HepG2 (cell line): ENCODE data around the gene CDCA5. TPM values are rescaled to one million over a fixed set of nuclear protein-coding genes. Genes with fewer than 3 reads are reported as not detected.

Experiments
- ATAC-seq: fragments of 200-7000 bp; cut with Tn5 transposase; 3 replicates; pipeline ENCODE4 v1.9.1; 2020; ENCODE audit warnings: mild to moderate bottlenecking, moderate library complexity
- BruUV-seq: library from RNA; stranded (reverse); fragments of 400-500 nt; replicated peaks from 2 replicates; lab custom pipeline; 2021; lab: Mats Ljungman, UMichigan
- CTCF ChIA-PET: fragments of 300-600 bp; formaldehyde crosslinking; extraction: SDS; loops from one replicate; lab custom pipeline; 2021; ENCODE audit warnings: low total read pairs, inconsistent platforms, low intra/inter-chr PET ratio; lab: Yijun Ruan, JAX
- POLR2A ChIA-PET: fragments of 350-600 bp; sonication (Branson Sonifier 250); formaldehyde crosslinking; loops from one replicate; lab custom pipeline; 2020; ENCODE audit warnings: antibody characterized with exemption, inconsistent platforms; lab: Yijun Ruan, JAX
- DNase-seq: peaks from one replicate; pipeline ENCODE4 v3.0.0-alpha.2; 2015; ENCODE audit warnings: low spot score
- FAIRE-seq: peaks from 3 replicates; lab custom pipeline; 2011; peaks lifted over from hg19 to GRCh38; lab: Jason Lieb, UNC
- H2AFZ ChIP-seq: one replicate; pipeline ENCODE4 v1.6.1; 2011; ENCODE audit warnings: low read length, inconsistent platforms
- H3K27ac ChIP-seq: fragments of 300-600 bp; 3 replicates; pipeline ENCODE4 v1.8.0; 2011; ENCODE audit warnings: mixed run types, mild to moderate bottlenecking, mixed read lengths, low read length, inconsistent platforms; ENCODE audit not compliant: insufficient read depth; ENCODE audit errors: extremely low read length
- H3K27me3 ChIP-seq, 2 experiments: fragments of 200-600 bp in 1 of 2; 2 replicates in 1 of 2; 3 replicates in 1 of 2; pipeline versions ENCODE4 v1.6.0 to v1.8.0; 2011; ENCODE audit warnings: low read length in 2 of 2, mild to moderate bottlenecking in 2 of 2, moderate library complexity in 2 of 2, inconsistent platforms in 1 of 2; ENCODE audit not compliant: insufficient read depth in 2 of 2, control insufficient read depth in 1 of 2
- H3K36me3 ChIP-seq, 2 experiments: fragments of 200-600 bp in 1 of 2; replicated peaks in 1 of 2; 2 replicates in 1 of 2; 3 replicates in 1 of 2; pipeline versions ENCODE4 v1.5.1 to v1.8.0; 2011; ENCODE audit warnings: low read length in 2 of 2, inconsistent platforms in 1 of 2; ENCODE audit not compliant: insufficient read depth in 2 of 2, control insufficient read depth in 1 of 2
- H3K4me1 ChIP-seq: 2 replicates; pipeline ENCODE4 v1.5.1; 2012; ENCODE audit warnings: low read length, inconsistent platforms; ENCODE audit not compliant: insufficient read depth
- H3K4me2 ChIP-seq: 2 replicates; pipeline ENCODE4 v1.6.0; 2011; ENCODE audit warnings: low read depth, low read length, inconsistent platforms
- H3K4me3 ChIP-seq, 3 experiments: fragments of 200-600 bp in 1 of 3; sonication (generic), shearing (Covaris generic) in 1 of 3; replicated peaks in 1 of 3; 2 replicates each; pipeline ENCODE4 v1.5.1; 2011 to 2016; ENCODE audit warnings: low read length in 3 of 3, inconsistent platforms in 2 of 3, low read depth in 2 of 3, mild to moderate bottlenecking in 2 of 3, control low read depth in 1 of 3, mixed read lengths in 1 of 3; ENCODE audit not compliant: insufficient read depth in 1 of 3
- H3K79me2 ChIP-seq: one replicate; pipeline ENCODE4 v1.6.1; 2011; ENCODE audit warnings: low read length, inconsistent platforms; ENCODE audit not compliant: insufficient read depth
- H3K9ac ChIP-seq: 2 replicates; pipeline ENCODE4 v1.6.0; 2011; ENCODE audit warnings: mild to moderate bottlenecking, low read depth, low read length, inconsistent platforms; ENCODE audit not compliant: insufficient read depth
- H3K9me3 ChIP-seq: 2 replicates; pipeline ENCODE4 v1.5.1; 2012; ENCODE audit warnings: mild to moderate bottlenecking, low read length
- H4K20me1 ChIP-seq: 2 replicates; pipeline ENCODE4 v1.6.0; 2011; ENCODE audit warnings: inconsistent platforms, mild to moderate bottlenecking, low read length, moderate library complexity; ENCODE audit not compliant: insufficient read depth
- HNF4G ChIP-seq, 2 experiments: sonication (generic) in 1 of 2; formaldehyde crosslinking in 1 of 2; IDR thresholded peaks; 2 replicates each; pipeline versions ENCODE4 v1.4.0 to v1.6.1; 2011 to 2020; ENCODE audit warnings: borderline replicate concordance in 2 of 2, low read depth in 2 of 2, mild to moderate bottlenecking in 2 of 2, low read length in 1 of 2, missing genetic modification reagents in 1 of 2, moderate library complexity in 1 of 2
- POLR2A ChIP-seq, 2 experiments: IDR thresholded peaks; 2 replicates each; pipeline ENCODE4 v1.6.1; 2011; ENCODE audit warnings: low read depth in 2 of 2, low read length in 2 of 2, mild to moderate bottlenecking in 1 of 2, moderate library complexity in 1 of 2; ENCODE audit not compliant: insufficient read depth in 1 of 2
- RBFOX2 ChIP-seq: fragments of 200-400 bp; formaldehyde crosslinking; IDR thresholded peaks from 2 replicates; pipeline ENCODE4 v1.6.1; 2017; ENCODE audit warnings: low read depth, mild to moderate bottlenecking, low read length
- SMC3 ChIP-seq: IDR thresholded peaks from 2 replicates; pipeline ENCODE4 v1.6.1; 2011; ENCODE audit warnings: low read length, improper control_type of control experiment
- ZBTB20 ChIP-seq: sonication (generic); formaldehyde crosslinking; IDR thresholded peaks from 2 replicates; pipeline ENCODE4 v1.8.1; 2023; ENCODE audit warnings: missing genetic modification reagents, low read depth, mild to moderate bottlenecking, borderline replicate concordance
- ZFP36 ChIP-seq: fragments of 150-350 bp; IDR thresholded peaks from 2 replicates; pipeline ENCODE4 v1.6.1; 2018; ENCODE audit warnings: borderline replicate concordance, low read length, low read depth; ENCODE audit not compliant: partially characterized antibody
- ZFP82 ChIP-seq: sonication (generic); formaldehyde crosslinking; IDR thresholded peaks from 2 replicates; pipeline ENCODE4 v1.5.1; 2020; ENCODE audit warnings: mild to moderate bottlenecking, missing genetic modification reagents, borderline replicate concordance
- ZFX ChIP-seq: sonication (generic); formaldehyde crosslinking; IDR thresholded peaks from 2 replicates; pipeline ENCODE4 v1.4.0; 2020; ENCODE audit warnings: mild to moderate bottlenecking, low read depth, missing genetic modification reagents, moderate library complexity
- ZNF121 ChIP-seq: sonication (generic); formaldehyde crosslinking; IDR thresholded peaks from 2 replicates; pipeline ENCODE4 v1.5.0; 2020; ENCODE audit warnings: mild to moderate bottlenecking, missing genetic modification reagents
- ZNF180 ChIP-seq: sonication (generic); formaldehyde crosslinking; IDR thresholded peaks from 2 replicates; pipeline ENCODE4 v1.4.0; 2020; ENCODE audit warnings: low read depth, missing genetic modification reagents, borderline replicate concordance
- ZNF746 ChIP-seq: sonication (generic); formaldehyde crosslinking; IDR thresholded peaks from 2 replicates; pipeline ENCODE4 v1.8.0; 2022; ENCODE audit warnings: mild to moderate bottlenecking, missing genetic modification reagents
- ZNF850 ChIP-seq: sonication (generic); formaldehyde crosslinking; conservative IDR thresholded peaks from 2 replicates; pipeline ENCODE4 v1.9.0; 2021; ENCODE audit warnings: mild to moderate bottlenecking, missing genetic modification reagents
- WGBS: methylation state at CpG from one replicate; pipeline ENCODE4 v1.1.6; 2017; ENCODE audit warnings: low lambda C conversion rate; 5-methylcytosine and 5-hydroxymethylcytosine counted together
- in situ Hi-C: cut with HindIII; loops from 2 replicates; pipeline ENCODE4 v1.10.0; 2017; ENCODE audit warnings: low pct_unique_long_range_greater_than_20kb; ENCODE audit not compliant: extremely low pct_ligation_motif_present
- intact Hi-C: fragments of 100-400 bp; cut with micrococcal nuclease; formaldehyde crosslinking; loops from one replicate; pipeline ENCODE4 v1.10.0; 2022; ENCODE audit not compliant: unreplicated experiment
- polyA plus RNA-seq, 8 experiments: library from polyadenylated mRNA; depleted of rRNA in 3 of 8; stranded (reverse) in 7 of 8; unstranded in 1 of 8; fragments of >200 nt; fragmentation: Illumina TruSeq in 4 of 8; extraction: Trizol in 4 of 8; gene quantifications; 2 replicates each; pipeline versions ENCODE4 v1.2.1 to v1.2.3, GENCODE V29; 2011 to 2016; ENCODE audit warnings: low read depth in 4 of 8, missing spikeins in 1 of 8, mixed read lengths in 1 of 8; ENCODE audit not compliant: insufficient read depth in 1 of 8
- total RNA-seq, 5 experiments: library from RNA; depleted of rRNA; stranded (reverse); fragments of >200 nt; fragmentation: Illumina TruSeq; extraction: Trizol; gene quantifications; 2 replicates each; pipeline ENCODE4 v1.2.3, GENCODE V29; 2016; ENCODE audit warnings: low read depth in 1 of 5
- TF ChIP-seq, protein P1 (sequence below): sonication (generic); formaldehyde crosslinking; IDR thresholded peaks from 2 replicates; pipeline ENCODE4 v1.8.0; 2022; ENCODE audit warnings: missing genetic modification reagents, mild to moderate bottlenecking, moderate library complexity, borderline replicate concordance

Gene CDCA5
- total and polyA plus RNA-seq, 2 of the 13 experiments (the other 11 are each of a cell fraction or from before 2014, with no cell fraction given): 13.5 to 50.6 TPM

- H3K4me1 ChIP-seq: peaks cover 20% of the 10 kb centered on the region
- intact Hi-C loops: no loop called here
- H3K4me2 ChIP-seq: no peak overlapping the region
- H3K27me3 ChIP-seq: no peaks in the 10 kb centered on the region; a peak in 1 of 5 replicates
- BruUV-seq: no TSS peak
- peaks cover 38 to 63% of the 10 kb centered on the region in 2 experiments for H3K36me3 ChIP-seq
- no peak for TF ChIP-seq SMC3
- 0 out of 4 replicates have a peak, but pooled peaks of 1 of the 2 experiments have one; percentile 8 for TF ChIP-seq POLR2A (IDR thresholded peaks at IDR 0.05; ENCODE audit: insufficient read depth in 1 of 2, low read depth in 2 of 2, low read length in 2 of 2)
- H3K9ac ChIP-seq: no peak overlapping the region
- H3K9me3 ChIP-seq: no peaks in the 10 kb centered on the region
- ATAC-seq (no peak), DNase-seq (no peak), FAIRE-seq (no peak)
- in situ Hi-C loops: no loop called here
- H3K27ac ChIP-seq: no peak overlapping the region
- 95% methylated on average over 18 of the region's 19 CpGs for WGBS
- H3K4me3 ChIP-seq: no peak overlapping the region
- CTCF ChIA-PET: no interaction called here
- H2AFZ ChIP-seq: no peak overlapping the region
- H4K20me1 ChIP-seq: peaks cover 17% of the 10 kb centered on the region
- POLR2A ChIA-PET: interaction anchor here (1.1 to 2.7 kb wide), 4 partner anchors 9 to 51 kb away, joined by 3 to 20 read pairs (median 7); partner anchors contain the start of genes CAPN1, FAU and MRPL49
- H3K79me2 ChIP-seq: peaks cover 26% of the 10 kb centered on the region
These were observed 47.0 kb upstream of the CDCA5 start for GRCh38 chr11:65130631-65131416.

- no peak overlapping the region for H3K27ac ChIP-seq
- in situ Hi-C loops: no loop called here
- no peak for ATAC-seq
- CTCF ChIA-PET: no interaction called here
- H4K20me1 ChIP-seq: peaks cover 17% of the 10 kb centered on the region
- no peak overlapping the region for H3K4me3 ChIP-seq
- POLR2A ChIA-PET: interaction anchor here (0.7 to 2.8 kb wide), 6 partner anchors 8 to 116 kb away, joined by 3 to 20 read pairs (median 6); partner anchors contain the start of genes ARL2, CAPN1, FAU and MRPL49
- H3K79me2 ChIP-seq: peaks cover 29% of the 10 kb centered on the region
- no peak for DNase-seq
- H3K27me3 ChIP-seq: no peaks in the 10 kb centered on the region; a peak in 1 of 5 replicates
- intact Hi-C loops: no loop called here
- no peak overlapping the region for H2AFZ ChIP-seq
- H3K9ac ChIP-seq: no peak overlapping the region
- WGBS: 99% methylated on average over 7 of the region's 13 CpGs
- no peak overlapping the region for H3K4me2 ChIP-seq
- H3K4me1 ChIP-seq: peaks cover 14% of the 10 kb centered on the region
- no peak for FAIRE-seq
- no peaks in the 10 kb centered on the region for H3K9me3 ChIP-seq
- BruUV-seq: no TSS peak
- peaks cover 47 to 72% of the 10 kb centered on the region in 2 experiments for H3K36me3 ChIP-seq
- TF ChIP-seq ZNF746 (CRISPR knock-in tag): no peak
- no peak for TF ChIP-seq ZNF180 (CRISPR knock-in tag)
- no peak for TF ChIP-seq ZBTB20
- TF ChIP-seq ZFX (CRISPR knock-in tag): no peak
- TF ChIP-seq ZFP36: no peak
- TF ChIP-seq ZFP82 (CRISPR knock-in tag): no peak
- TF ChIP-seq POLR2A (IDR thresholded peaks at IDR 0.05; ENCODE audit: insufficient read depth in 1 of 2, low read depth in 2 of 2, low read length in 2 of 2): peak in 1 of 2 experiments; percentile 35; a peak in 1 of 4 replicates
- no peak for TF ChIP-seq ZNF850 (CRISPR knock-in tag)
- TF ChIP-seq RBFOX2: peak; percentile 63
- TF ChIP-seq, protein P1, sequence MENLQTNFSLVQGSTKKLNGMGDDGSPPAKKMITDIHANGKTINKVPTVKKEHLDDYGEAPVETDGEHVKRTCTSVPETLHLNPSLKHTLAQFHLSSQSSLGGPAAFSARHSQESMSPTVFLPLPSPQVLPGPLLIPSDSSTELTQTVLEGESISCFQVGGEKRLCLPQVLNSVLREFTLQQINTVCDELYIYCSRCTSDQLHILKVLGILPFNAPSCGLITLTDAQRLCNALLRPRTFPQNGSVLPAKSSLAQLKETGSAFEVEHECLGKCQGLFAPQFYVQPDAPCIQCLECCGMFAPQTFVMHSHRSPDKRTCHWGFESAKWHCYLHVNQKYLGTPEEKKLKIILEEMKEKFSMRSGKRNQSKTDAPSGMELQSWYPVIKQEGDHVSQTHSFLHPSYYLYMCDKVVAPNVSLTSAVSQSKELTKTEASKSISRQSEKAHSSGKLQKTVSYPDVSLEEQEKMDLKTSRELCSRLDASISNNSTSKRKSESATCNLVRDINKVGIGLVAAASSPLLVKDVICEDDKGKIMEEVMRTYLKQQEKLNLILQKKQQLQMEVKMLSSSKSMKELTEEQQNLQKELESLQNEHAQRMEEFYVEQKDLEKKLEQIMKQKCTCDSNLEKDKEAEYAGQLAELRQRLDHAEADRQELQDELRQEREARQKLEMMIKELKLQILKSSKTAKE (CRISPR knock-in tag): no peak
- no peak for TF ChIP-seq ZNF121 (CRISPR knock-in tag)
- TF ChIP-seq HNF4G (IDR thresholded peaks at IDR 0.05; ENCODE audit: borderline replicate concordance, low read depth, low read length): no peak
- TF ChIP-seq HNF4G (CRISPR knock-in tag; IDR thresholded peaks at IDR 0.05; ENCODE audit: borderline replicate concordance, low read depth): no peak
These were observed 46.0 kb upstream of the CDCA5 start for GRCh38 chr11:65129649-65130441.
